ENCODE measurements around the gene PKP3. TPM values are rescaled to one million over a fixed set of nuclear protein-coding genes. Genes with fewer than 3 reads are reported as not detected.

PKP3 gene
- total and polyA plus RNA-seq, 7 experiments from 2014 or later: not detected

GRCh38 chr11:426851-427250 lies 32.8 kb downstream of the PKP3 start:
- Mint-ChIP-seq H3K9me3 (peaks cover 0 to 10% (median 0%) of the 10 kb centered on the region in 11 donors), H3K36me3 (peaks cover 5 to 36% (median 13%) of the 10 kb centered on the region in 5 donors), H3K4me3 (no peak overlapping the region), H3K27ac (no peak overlapping the region), H3K27me3 (no peaks in the 10 kb centered on the region), H3K4me1 (peaks cover 0 to 6% (median 0%) of the 10 kb centered on the region in 7 donors)
- ATAC-seq: no peak
- Histone ChIP-seq H3K9me3 (ENCODE audit: control insufficient read depth in 2 of 3, low read length in 3 of 3) (no peaks in the 10 kb centered on the region), H3K4me1 (ENCODE audit: control insufficient read depth in 2 of 2, insufficient read depth in 2 of 2, low read length in 2 of 2) (no peaks in the 10 kb centered on the region), H3K4me3 (ENCODE audit: low read length) (no peak overlapping the region), H3K36me3 (ENCODE audit: control insufficient read depth in 2 of 3, insufficient read depth in 3 of 3, low read length in 3 of 3) (peaks cover 0 to 19% (median 0%) of the 10 kb centered on the region in 3 experiments), H3K27me3 (ENCODE audit: control insufficient read depth in 2 of 2, insufficient read depth in 2 of 2, low read length in 2 of 2) (no peaks in the 10 kb centered on the region), H3K27ac (ENCODE audit: low read depth, low read length) (no peak overlapping the region)
- ChIA-PET CTCF (interaction anchor here (1.3 kb wide), 1 partner anchor 12 kb away, joined by 3 read pairs; no protein-coding TSS in a partner anchor), POLR2A (interaction anchor here (0.6 to 1.3 kb wide), 3 partner anchors 12 to 338 kb away, joined by 3 to 4 read pairs (median 3); no protein-coding TSS in a partner anchor)
- DNase-seq: peak in 1 of 9 donors; percentile 4
- intact Hi-C loops (cut with micrococcal nuclease): loop anchor here in 1 of 2 donors (1.0 kb wide), 1 partner anchor 15 kb away; the partner anchor contains the start of gene ANO9

GRCh38 chr11:428295-428694 lies 34.3 kb downstream of the PKP3 start:
- Histone ChIP-seq H3K4me3 (ENCODE audit: low read length) (no peak overlapping the region), H3K9me3 (ENCODE audit: control insufficient read depth in 2 of 3, low read length in 3 of 3) (no peaks in the 10 kb centered on the region), H3K27me3 (ENCODE audit: control insufficient read depth in 2 of 2, insufficient read depth in 2 of 2, low read length in 2 of 2) (no peaks in the 10 kb centered on the region), H3K27ac (ENCODE audit: low read depth, low read length) (no peak overlapping the region), H3K4me1 (ENCODE audit: control insufficient read depth in 2 of 2, insufficient read depth in 2 of 2, low read length in 2 of 2) (no peaks in the 10 kb centered on the region), H3K36me3 (ENCODE audit: control insufficient read depth in 2 of 3, insufficient read depth in 3 of 3, low read length in 3 of 3) (peaks cover 0 to 33% (median 3%) of the 10 kb centered on the region in 3 experiments)
- Mint-ChIP-seq H3K4me1 (peaks cover 0 to 6% (median 0%) of the 10 kb centered on the region in 7 donors), H3K27me3 (no peaks in the 10 kb centered on the region), H3K4me3 (no peak overlapping the region), H3K36me3 (peaks cover 5 to 36% (median 13%) of the 10 kb centered on the region in 5 donors), H3K9me3 (peaks cover 0 to 10% (median 0%) of the 10 kb centered on the region in 11 donors), H3K27ac (no peak overlapping the region)
- no peak for ATAC-seq
- POLR2A ChIA-PET: interaction anchor here (1.4 kb wide), 1 partner anchor 12 kb away, joined by 3 read pairs; no protein-coding TSS in a partner anchor
- CTCF ChIA-PET: no interaction called here
- no peak for DNase-seq
- intact Hi-C loops (cut with micrococcal nuclease): no loop called here

GRCh38 chr11:429391-429790 lies 35.4 kb downstream of the PKP3 start:
- intact Hi-C loops (cut with micrococcal nuclease): no loop called here
- CTCF ChIA-PET: no interaction called here

DNA sequence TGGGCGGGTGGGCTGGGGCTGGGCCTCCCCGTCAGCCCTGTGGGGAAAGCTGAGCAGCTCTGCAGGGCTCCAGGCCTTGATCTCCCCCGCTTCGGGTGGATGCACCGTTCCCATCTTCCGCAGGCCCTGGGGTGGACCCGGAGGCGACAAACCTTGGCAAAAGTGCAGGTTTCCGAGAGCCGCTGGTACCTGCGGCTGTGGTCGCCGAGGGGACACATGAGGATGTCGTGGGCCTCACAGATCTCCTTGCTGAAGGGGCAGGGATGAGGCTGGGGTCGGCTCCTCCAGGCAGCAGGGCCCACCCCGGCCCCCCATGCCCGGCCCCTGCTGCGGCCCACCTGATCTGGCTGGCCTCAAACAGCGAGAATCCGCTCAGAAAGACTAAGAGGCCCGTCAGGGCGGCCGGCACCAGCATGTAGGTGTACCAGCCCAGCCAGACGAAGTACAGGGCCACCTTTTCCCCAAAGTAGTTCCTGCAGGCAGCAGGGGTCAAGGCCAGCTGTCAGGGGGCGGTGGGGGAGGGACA lies 36.0 kb downstream of the PKP3 start:
- Histone ChIP-seq H3K27me3 (ENCODE audit: control insufficient read depth in 2 of 2, insufficient read depth in 2 of 2, low read length in 2 of 2) (no peaks in the 10 kb centered on the region), H3K9me3 (ENCODE audit: control insufficient read depth in 2 of 3, low read length in 3 of 3) (no peaks in the 10 kb centered on the region), H3K36me3 (ENCODE audit: control insufficient read depth in 2 of 3, insufficient read depth in 3 of 3, low read length in 3 of 3) (peaks cover 0 to 39% (median 3%) of the 10 kb centered on the region in 3 experiments), H3K4me1 (ENCODE audit: control insufficient read depth in 2 of 2, insufficient read depth in 2 of 2, low read length in 2 of 2) (no peaks in the 10 kb centered on the region), H3K27ac (ENCODE audit: low read depth, low read length) (no peak overlapping the region), H3K4me3 (ENCODE audit: low read length) (no peak overlapping the region)
- intact Hi-C loops (cut with micrococcal nuclease): no loop called here
- ATAC-seq (no peak), DNase-seq (peak in 1 of 9 donors; percentile 7)
- peaks cover 0 to 24% (median 6%) of the 10 kb centered on the region in 5 donors for H3K36me3 Mint-ChIP-seq
- H3K9me3 Mint-ChIP-seq: peaks cover 0 to 4% (median 0%) of the 10 kb centered on the region in 11 donors
- no peaks in the 10 kb centered on the region for H3K4me1 Mint-ChIP-seq
- H3K27me3 Mint-ChIP-seq: no peaks in the 10 kb centered on the region
- ChIA-PET CTCF (no interaction called here), POLR2A (interaction anchor here (0.5 to 0.6 kb wide), 2 partner anchors 23 to 134 kb away, joined by 3 read pairs; no protein-coding TSS in a partner anchor)
- H3K4me3 Mint-ChIP-seq: no peak overlapping the region
- H3K27ac Mint-ChIP-seq: no peak overlapping the region

More at GRCh38 chr11:429391-429790, 35.4 kb downstream of the PKP3 start:
- no peaks in the 10 kb centered on the region for H3K9me3 ChIP-seq (ENCODE audit: control insufficient read depth in 2 of 3, low read length in 3 of 3)
- no peak overlapping the region for H3K4me3 Mint-ChIP-seq
- no peak overlapping the region for H3K27ac ChIP-seq (ENCODE audit: low read depth, low read length)
- H3K4me3 ChIP-seq (ENCODE audit: low read length): no peak overlapping the region
- POLR2A ChIA-PET: interaction anchor here (0.5 to 0.6 kb wide), 2 partner anchors 23 to 133 kb away, joined by 3 read pairs; no protein-coding TSS in a partner anchor
- H3K36me3 ChIP-seq (ENCODE audit: control insufficient read depth in 2 of 3, insufficient read depth in 3 of 3, low read length in 3 of 3): peaks cover 0 to 39% (median 3%) of the 10 kb centered on the region in 3 experiments
- peak in 1 of 9 donors; percentile 6 for DNase-seq
- no peaks in the 10 kb centered on the region for H3K27me3 ChIP-seq (ENCODE audit: control insufficient read depth in 2 of 2, insufficient read depth in 2 of 2, low read length in 2 of 2)
- peaks cover 0 to 8% (median 2%) of the 10 kb centered on the region in 11 donors for H3K9me3 Mint-ChIP-seq
- no peaks in the 10 kb centered on the region for H3K4me1 ChIP-seq (ENCODE audit: control insufficient read depth in 2 of 2, insufficient read depth in 2 of 2, low read length in 2 of 2)
- no peak for ATAC-seq
- H3K27ac Mint-ChIP-seq: no peak overlapping the region
- no peaks in the 10 kb centered on the region for H3K27me3 Mint-ChIP-seq
- H3K36me3 Mint-ChIP-seq: peaks cover 4 to 30% (median 11%) of the 10 kb centered on the region in 5 donors
- peaks cover 0 to 5% (median 0%) of the 10 kb centered on the region in 7 donors for H3K4me1 Mint-ChIP-seq

DNA sequence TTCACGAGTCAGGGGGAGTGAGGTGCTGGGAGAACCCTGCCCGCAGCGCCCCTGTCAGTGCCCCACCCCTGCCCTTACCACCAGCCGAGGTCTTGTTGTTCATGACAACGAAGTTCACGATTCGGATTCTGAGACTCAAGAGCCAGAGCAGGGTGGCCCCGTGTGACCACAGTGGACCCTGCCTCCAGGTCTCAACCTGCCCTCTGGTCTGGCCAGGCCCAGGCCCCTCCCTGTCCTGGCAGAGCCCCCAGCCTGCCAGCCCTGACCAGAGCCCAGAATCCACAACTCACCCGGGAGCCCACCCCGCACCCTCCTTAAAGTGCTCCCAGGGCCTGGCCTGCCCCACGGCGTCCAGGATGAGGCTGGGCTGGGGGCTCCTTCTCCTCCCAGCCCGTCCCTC lies 37.9 kb downstream of the PKP3 start:
- no peak overlapping the region for H3K27ac ChIP-seq (ENCODE audit: low read depth, low read length)
- H3K36me3 ChIP-seq (ENCODE audit: control insufficient read depth in 2 of 3, insufficient read depth in 3 of 3, low read length in 3 of 3): peaks cover 0 to 39% (median 3%) of the 10 kb centered on the region in 3 experiments
- ChIA-PET POLR2A (no interaction called here), CTCF (no interaction called here)
- Mint-ChIP-seq H3K27ac (no peak overlapping the region), H3K4me3 (no peak overlapping the region), H3K36me3 (peaks cover 0 to 15% (median 0%) of the 10 kb centered on the region in 5 donors), H3K4me1 (peaks cover 0 to 4% (median 0%) of the 10 kb centered on the region in 7 donors), H3K27me3 (no peaks in the 10 kb centered on the region), H3K9me3 (peaks cover 0 to 2% (median 0%) of the 10 kb centered on the region in 11 donors)
- intact Hi-C loops (cut with micrococcal nuclease): no loop called here
- H3K4me1 ChIP-seq (ENCODE audit: control insufficient read depth in 2 of 2, insufficient read depth in 2 of 2, low read length in 2 of 2): no peaks in the 10 kb centered on the region
- H3K4me3 ChIP-seq (ENCODE audit: low read length): no peak overlapping the region
- no peaks in the 10 kb centered on the region for H3K9me3 ChIP-seq (ENCODE audit: control insufficient read depth in 2 of 3, low read length in 3 of 3)
- ATAC-seq: no peak
- no peaks in the 10 kb centered on the region for H3K27me3 ChIP-seq (ENCODE audit: control insufficient read depth in 2 of 2, insufficient read depth in 2 of 2, low read length in 2 of 2)
- DNase-seq: peak in 1 of 9 donors; percentile 1

- no peak overlapping the region for H3K4me3 Mint-ChIP-seq
- ChIA-PET POLR2A (no interaction called here), CTCF (no interaction called here)
- no peak overlapping the region for H3K27ac Mint-ChIP-seq
- Histone ChIP-seq H3K4me3 (ENCODE audit: low read length) (no peak overlapping the region), H3K9me3 (ENCODE audit: control insufficient read depth in 2 of 3, low read length in 3 of 3) (no peaks in the 10 kb centered on the region), H3K27ac (ENCODE audit: low read depth, low read length) (no peak overlapping the region), H3K4me1 (ENCODE audit: control insufficient read depth in 2 of 2, insufficient read depth in 2 of 2, low read length in 2 of 2) (peaks cover 4 to 5% of the 10 kb centered on the region in 2 donors), H3K27me3 (ENCODE audit: control insufficient read depth in 2 of 2, insufficient read depth in 2 of 2, low read length in 2 of 2) (no peaks in the 10 kb centered on the region), H3K36me3 (ENCODE audit: control insufficient read depth in 2 of 3, insufficient read depth in 3 of 3, low read length in 3 of 3) (peaks cover 0 to 37% (median 3%) of the 10 kb centered on the region in 3 experiments)
- ATAC-seq (no peak), DNase-seq (peak in 1 of 9 donors; percentile 8)
- peaks cover 0 to 12% (median 0%) of the 10 kb centered on the region in 5 donors for H3K36me3 Mint-ChIP-seq
- no peaks in the 10 kb centered on the region for H3K27me3 Mint-ChIP-seq
- H3K9me3 Mint-ChIP-seq: peaks cover 0 to 2% (median 0%) of the 10 kb centered on the region in 11 donors
- peaks cover 0 to 11% (median 6%) of the 10 kb centered on the region in 7 donors for H3K4me1 Mint-ChIP-seq
- intact Hi-C loops (cut with micrococcal nuclease): no loop called here
Measured at GRCh38 chr11:432501-433100, 38.6 kb downstream of the PKP3 start.

Measured in naive thymus-derived CD4-positive, alpha-beta T cell (primary cell).